ENCODE results near the gene TMEM116. TPM values are rescaled to one million over a fixed set of nuclear protein-coding genes. Genes with fewer than 3 reads are reported as not detected.

The TMEM116 gene
- total and polyA plus RNA-seq, 10 of the 15 experiments (the other 5 are each of a cell fraction or from before 2014, with no cell fraction given) = 6.0 to 25.7 (median 8.5) TPM

GRCh38 chr12:111927346-111927745 is 85.6 kb downstream of the TMEM116 start:
- Histone ChIP-seq H3K4me3 (no peak overlapping the region), H3K36me3 (ENCODE audit: control insufficient read depth in 2 of 2, insufficient read depth in 2 of 2, low read length in 1 of 2) (no peaks in the 10 kb centered on the region), H3K4me1 (ENCODE audit: control insufficient read depth, insufficient read depth, low read length) (no peaks in the 10 kb centered on the region), H3K27ac (ENCODE audit: control insufficient read depth, insufficient read depth) (no peak overlapping the region), H3K9me3 (replicated peaks; ENCODE audit: control insufficient read depth, insufficient read depth, low read length) (no peaks in the 10 kb centered on the region), H3K27me3 (replicated peaks in 1 of 2; ENCODE audit: control insufficient read depth in 2 of 2, insufficient read depth in 2 of 2, low read length in 1 of 2) (no peaks in the 10 kb centered on the region), H3K9ac (ENCODE audit: control insufficient read depth, insufficient read depth, low read length) (no peak overlapping the region), H3K4me2 (ENCODE audit: control insufficient read depth, insufficient read depth) (no peak overlapping the region), H3K79me2 (ENCODE audit: control insufficient read depth, insufficient read depth, low read length) (no peaks in the 10 kb centered on the region), H2AFZ (ENCODE audit: control insufficient read depth, low read depth, low read length) (no peak overlapping the region), H4K20me1 (ENCODE audit: control insufficient read depth, insufficient read depth) (no peaks in the 10 kb centered on the region)
- no peak for ATAC-seq
- RAD21 ChIA-PET (ENCODE audit: unreplicated experiment) = interaction anchor here (1.0 kb wide), 1 partner anchor 459 kb away, joined by 3 read pairs; no protein-coding TSS in a partner anchor
- SMC1A ChIA-PET (ENCODE audit: uncharacterized antibody, unreplicated experiment) = interaction anchor here (0.9 to 1.1 kb wide), 2 partner anchors 18 to 128 kb away, joined by 3 read pairs; no protein-coding TSS in a partner anchor
- no TSS peak for BruUV-seq (replicated peaks)
- no peak for FAIRE-seq
- CTCF ChIA-PET = no interaction called here
- WGBS (ENCODE audit: insufficient coverage, insufficient replicate concordance, low lambda C conversion rate, missing lambda C conversion rate) = 94% methylated on average over 5 of the region's 5 CpGs
- in situ Hi-C loops (cut with MboI) (no loop called here), intact Hi-C loops (cut with micrococcal nuclease; ENCODE audit: unreplicated experiment) (no loop called here)
- POLR2A ChIA-PET = interaction anchor here (1.2 kb wide), 1 partner anchor 13 kb away, joined by 3 read pairs; no protein-coding TSS in a partner anchor
- no peak for DNase-seq (ENCODE audit: low read depth, low spot score)
- TF ChIP-seq CREB1 (IDR thresholded peaks at IDR 0.05; ENCODE audit: low read depth) = no peak
- no peak for TF ChIP-seq YBX1 (IDR thresholded peaks at IDR 0.05)
- no peak for TF ChIP-seq ZBTB11 (CRISPR knock-in tag; IDR thresholded peaks at IDR 0.05)
- no peak for TF ChIP-seq CHD4 (IDR thresholded peaks at IDR 0.05)
- no peak for TF ChIP-seq LARP7 (IDR thresholded peaks at IDR 0.05)
- TF ChIP-seq NKRF (conservative IDR thresholded peaks at IDR 0.05) = no peak
- TF ChIP-seq IKZF1 (conservative IDR thresholded peaks at IDR 0.05) = no peak
- no peak for TF ChIP-seq MEF2A (IDR thresholded peaks at IDR 0.05; ENCODE audit: insufficient read depth, low read depth, low read length)
- no peak for TF ChIP-seq MAX (IDR thresholded peaks at IDR 0.05; ENCODE audit: low read depth, low read length)
- TF ChIP-seq ZNF592 (IDR thresholded peaks at IDR 0.05) = no peak
- no peak for TF ChIP-seq PBX3 (IDR thresholded peaks at IDR 0.05; ENCODE audit: insufficient replicate concordance, low read depth, low read length)
- TF ChIP-seq EGR1 (IDR thresholded peaks at IDR 0.05; ENCODE audit: borderline replicate concordance in 1 of 2, low read depth in 2 of 2, low read length in 2 of 2) = no peak

Measured in GM12878 (cell line).